HG03457 (cell line): Measurements from ENCODE around the gene LMF2.

Experiments used
- ATAC-seq: cut with Tn5 transposase; IDR thresholded peaks from one replicate; pipeline ENCODE4 v1.9.1; 2021; ENCODE audit warnings: moderate number of reproducible peaks; ENCODE audit not compliant: unreplicated experiment

The LMF2 gene

DNA sequence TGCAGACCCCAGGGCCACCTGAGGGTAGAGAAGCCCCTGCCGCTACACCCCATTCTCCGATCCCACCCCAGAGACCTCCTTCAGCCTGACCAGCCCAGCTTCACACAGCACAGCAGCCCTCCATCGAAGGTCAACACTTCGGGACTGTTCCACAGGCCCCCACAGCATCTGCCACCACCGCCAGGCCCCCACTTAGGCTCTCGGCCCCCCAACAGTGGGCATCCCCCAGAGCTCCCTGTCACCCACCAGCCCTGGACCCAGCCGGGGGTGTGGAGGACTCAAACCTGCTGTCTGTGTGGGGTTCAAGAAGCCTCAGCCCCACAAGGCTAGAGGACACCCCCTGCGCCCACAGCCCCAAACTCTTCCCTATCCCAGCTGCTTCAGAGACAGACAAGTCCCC, 38.9 kb downstream of the LMF2 start:
- ATAC-seq = no peak

DNA sequence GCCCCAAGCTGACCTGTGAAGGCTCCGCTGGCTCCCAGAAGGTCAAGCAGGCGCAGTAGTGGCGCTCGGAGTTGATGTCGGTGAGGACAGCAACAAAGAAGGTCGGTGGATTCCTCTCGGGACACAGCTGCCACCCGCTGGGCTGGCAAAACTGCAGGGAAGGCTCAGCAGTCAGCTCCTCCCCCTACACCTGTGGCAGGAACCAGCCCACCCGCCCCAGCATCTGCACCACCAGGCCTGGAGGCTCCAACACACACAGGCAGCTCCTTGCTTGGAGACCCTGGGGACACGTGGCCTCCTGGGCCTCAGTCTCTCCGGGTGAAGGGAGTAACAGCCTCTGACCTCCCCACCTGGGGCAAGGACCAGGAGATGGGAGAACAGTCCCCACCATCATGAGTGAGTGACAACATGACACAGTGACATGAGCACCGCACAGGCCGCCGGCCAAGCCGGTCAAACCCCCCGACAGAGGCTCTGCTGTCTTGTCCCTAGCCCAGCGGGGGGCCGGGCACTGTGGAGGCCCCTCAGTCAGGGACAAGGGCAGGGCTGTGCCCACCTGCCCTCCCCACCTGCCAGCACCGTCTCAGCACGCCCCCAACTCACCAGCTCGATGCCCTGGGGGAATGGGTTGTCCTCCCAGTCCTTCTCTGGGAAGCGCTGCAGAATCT, 39.6 kb downstream of the LMF2 start:
- ATAC-seq = no peak

DNA sequence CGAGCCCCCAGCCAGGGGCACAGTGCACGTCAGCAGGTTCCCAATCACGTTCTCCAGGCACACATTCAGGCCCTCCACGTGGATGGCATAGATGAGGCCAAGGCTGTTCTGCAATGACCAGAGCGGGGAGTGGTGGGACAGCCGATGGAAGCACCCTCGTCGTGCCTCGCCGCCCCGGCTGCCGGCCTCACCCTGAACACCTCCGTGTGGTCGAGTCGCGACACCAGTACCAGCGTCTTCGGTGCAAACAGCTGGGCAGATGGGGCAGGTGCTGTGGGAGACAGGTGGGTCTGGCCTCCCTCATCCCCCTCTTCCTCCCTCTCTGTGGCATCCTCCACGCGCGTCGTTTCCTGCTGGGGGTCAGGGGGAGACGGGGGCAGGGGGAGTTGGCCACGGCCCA, 40.2 kb downstream of the LMF2 start:
- ATAC-seq = no peak

DNA sequence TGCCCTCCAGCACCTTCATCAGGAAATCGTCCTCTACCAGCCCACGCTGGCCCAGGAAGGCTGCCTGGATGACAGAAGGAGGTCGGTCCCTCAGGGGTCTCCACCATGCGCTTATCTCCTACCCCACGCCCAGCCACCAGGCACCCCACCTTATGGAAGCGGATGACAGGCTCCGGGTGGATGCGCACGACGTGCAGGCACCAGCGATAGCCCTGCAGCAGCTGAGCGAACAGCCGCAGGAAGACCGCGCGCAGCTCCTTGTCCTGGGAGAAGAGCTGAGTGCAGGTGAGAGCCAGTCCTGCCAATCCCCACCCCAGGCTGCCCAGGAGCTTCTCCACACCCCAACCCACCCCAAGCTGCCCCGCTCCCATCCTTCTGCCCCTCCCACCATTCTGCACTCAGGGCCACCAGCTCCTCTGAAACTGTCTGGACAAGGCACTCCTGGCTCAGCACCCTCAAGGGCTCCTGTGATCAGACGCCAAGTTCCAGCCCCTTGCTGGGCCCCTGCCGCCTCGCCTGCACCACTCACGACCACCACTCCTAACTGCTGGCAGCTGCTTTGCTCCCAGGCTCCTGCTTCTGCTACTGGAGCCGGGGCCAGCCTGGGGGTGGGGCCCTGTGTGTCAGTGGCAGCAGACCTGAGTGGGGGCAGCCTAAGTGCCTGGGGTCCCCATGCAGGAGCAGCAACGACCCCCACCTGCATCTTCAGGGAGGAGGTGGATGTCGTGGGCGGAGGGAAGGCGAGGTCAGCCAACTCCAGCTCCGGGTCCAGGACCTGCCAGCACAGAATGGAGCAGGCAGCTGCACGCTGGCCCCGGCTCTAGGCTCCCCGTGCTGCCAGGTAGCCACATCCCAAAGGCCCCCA, 42.2 kb downstream of the LMF2 start:
- no peak for ATAC-seq

DNA sequence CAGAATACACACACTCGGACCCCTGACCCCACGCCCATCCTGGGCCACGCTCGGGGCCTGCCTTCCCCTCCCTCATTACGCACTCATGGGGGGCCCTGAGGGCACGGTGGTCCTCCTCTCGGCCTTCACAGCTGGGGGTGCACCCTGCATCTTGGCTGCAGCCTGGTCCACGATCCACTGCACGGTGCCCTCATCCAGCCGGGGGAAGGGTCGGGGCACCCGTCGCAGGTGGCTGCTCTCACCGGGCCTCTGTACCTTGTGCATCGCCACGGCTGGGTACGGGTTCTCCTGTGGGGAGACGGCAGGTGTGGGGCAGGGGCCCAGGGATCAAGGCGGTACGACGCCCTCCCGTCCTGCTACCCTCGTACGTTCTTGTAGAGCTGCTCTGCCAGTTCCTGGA, 43.1 kb downstream of the LMF2 start:
- ATAC-seq = no peak

GRCh38 chr22:50463188-50463900, 44.2 kb downstream of the LMF2 start:
- no peak for ATAC-seq

DNA sequence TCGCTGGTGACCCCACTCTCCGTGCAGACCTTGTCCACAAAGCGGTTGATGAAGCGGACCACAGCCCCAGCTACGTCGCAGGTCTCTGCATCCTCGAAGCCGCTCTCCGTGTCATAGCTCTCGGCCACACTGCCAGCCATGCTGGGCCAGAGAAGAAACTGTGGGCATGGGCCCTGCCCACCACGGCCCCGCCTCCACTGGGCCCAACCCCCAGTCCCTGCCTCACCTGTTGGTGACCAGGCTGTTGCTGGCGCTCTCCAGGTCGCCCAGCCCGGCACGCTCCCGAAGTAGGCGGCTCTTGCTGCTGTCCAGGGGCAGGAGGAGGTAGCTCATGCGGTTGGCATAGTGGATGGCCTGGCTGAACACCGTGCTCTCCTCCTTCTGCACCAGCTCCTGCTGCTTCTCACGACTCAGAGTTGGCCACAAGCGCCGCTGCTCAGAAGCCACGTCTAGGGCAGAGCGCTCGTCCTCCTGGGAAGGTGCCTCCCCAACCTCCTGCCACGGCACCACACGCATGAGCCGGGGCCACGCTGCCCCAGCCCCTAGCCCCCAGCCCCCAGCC, 45.4 kb downstream of the LMF2 start:
- no peak for ATAC-seq

- ATAC-seq = no peak
These were observed 46.0 kb downstream of the LMF2 start for GRCh38 chr22:50461536-50461935.

DNA sequence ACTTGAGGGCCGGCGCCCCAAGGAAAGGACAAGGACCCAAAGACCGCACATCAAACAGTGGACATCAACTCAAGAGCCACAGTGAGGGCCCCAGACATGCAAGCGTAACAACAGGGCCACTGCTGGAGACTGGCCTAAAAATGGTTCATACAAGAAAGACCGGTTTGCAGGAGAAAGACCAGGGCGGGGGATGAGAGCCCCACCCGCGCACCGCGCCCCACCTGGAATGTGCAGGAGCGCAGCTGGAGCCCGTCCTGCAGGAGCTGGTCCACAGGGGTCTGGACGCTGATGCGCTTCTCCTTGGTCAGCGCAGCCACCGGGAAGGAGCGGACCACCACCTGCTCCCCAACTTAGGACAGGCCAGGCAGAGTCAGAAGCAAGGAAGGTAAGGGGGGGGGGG, 46.6 kb downstream of the LMF2 start:
- ATAC-seq = no peak

- ATAC-seq = no peak
These were observed 47.9 kb downstream of the LMF2 start for GRCh38 chr22:50459496-50460140.

DNA sequence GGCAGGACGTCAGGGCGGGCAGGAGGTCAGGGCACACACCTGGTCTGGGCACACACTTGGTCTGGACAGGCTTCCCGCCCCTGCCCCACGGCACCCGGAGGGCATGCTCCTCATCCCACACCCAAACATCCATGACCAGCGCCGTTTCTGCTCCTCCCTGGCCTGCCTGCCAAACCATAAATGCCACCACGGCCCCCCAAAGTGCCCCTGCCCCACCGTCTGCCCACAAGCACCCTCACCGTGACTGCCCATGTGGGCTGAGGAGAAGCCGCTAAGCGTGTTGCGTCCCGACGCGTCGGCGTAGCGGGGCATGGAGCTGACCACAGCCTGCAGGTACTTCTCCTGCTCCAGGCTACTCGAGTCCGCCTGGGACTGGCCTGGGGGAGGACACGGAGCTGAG, 48.5 kb downstream of the LMF2 start:
- ATAC-seq = no peak

GRCh38 chr22:50456466-50457234, 50.9 kb downstream of the LMF2 start:
- ATAC-seq = no peak

GRCh38 chr22:50456026-50456425, 51.5 kb downstream of the LMF2 start:
- ATAC-seq = no peak

GRCh38 chr22:50455201-50455600, 52.3 kb downstream of the LMF2 start:
- ATAC-seq = no peak

DNA sequence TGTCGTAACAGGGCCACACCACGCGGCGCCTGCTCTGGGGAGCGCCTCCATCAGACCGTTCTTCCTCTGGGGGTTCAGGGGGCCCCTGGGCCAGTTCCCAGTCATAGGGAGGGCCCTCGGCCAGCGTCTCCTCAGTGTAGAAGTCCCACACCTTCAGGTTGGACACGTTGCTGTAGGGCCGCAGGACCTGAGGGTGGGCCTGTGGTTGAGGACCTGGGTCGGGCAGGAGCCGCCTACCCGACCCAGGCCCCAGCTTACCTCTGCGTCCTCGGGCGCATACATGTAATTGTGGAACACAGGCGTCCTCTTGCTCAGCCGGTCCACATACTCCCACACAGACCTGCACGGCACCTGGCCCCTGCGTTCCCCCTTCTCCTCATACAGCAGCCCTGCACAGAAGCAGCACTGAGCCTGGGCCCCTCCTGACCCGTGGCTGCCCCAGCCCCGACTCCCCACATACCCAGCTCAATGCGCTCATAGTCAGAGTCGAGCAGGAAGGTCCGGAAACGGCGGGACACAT, 52.9 kb downstream of the LMF2 start:
- no peak for ATAC-seq
